Measurements from ENCODE around the gene DAB2IP. TPM values are rescaled to one million over a fixed set of nuclear protein-coding genes. Genes with fewer than 3 reads are reported as not detected.

The DAB2IP gene
- total and polyA plus RNA-seq, 4 donors, result 2.3 to 13.1 (median 5.4) TPM

DNA sequence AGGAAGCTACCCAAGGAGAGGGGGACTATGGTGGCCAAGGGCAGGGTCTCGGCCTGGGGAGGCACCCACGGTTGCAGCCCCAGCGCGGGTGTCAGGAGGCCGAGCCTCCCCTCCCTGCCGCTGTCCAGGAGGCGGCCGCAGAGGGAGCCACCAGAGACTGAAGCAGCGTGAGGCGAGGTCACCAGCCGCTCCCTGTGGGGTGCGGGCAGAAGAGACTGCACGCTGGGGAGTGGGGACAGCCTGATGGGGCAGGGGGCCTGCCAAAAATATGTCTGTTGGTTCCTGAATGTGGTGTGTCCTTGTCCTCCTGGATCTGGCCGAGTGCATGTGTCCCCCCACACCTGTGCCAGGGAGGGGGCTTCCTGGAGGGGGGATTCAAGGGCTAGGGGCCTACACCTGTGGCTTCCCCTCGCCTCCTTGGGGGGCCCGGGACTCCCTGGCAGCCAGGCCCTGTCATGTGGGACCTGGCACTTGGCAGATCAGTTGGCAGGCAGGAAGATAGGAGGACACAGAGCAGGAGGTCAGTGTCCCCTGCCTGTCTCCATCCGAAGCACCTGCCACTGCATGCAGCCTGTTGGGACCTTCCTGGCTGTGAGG is 131.2 kb downstream of the DAB2IP start:
- Histone ChIP-seq H3K36me3 (ENCODE audit: control insufficient read depth in 4 of 4, insufficient read depth in 3 of 4, low read depth in 1 of 4, low read length in 3 of 4) (peaks cover 0 to 13% (median 5%) of the 10 kb centered on the region in 4 donors), H3K4me3 (ENCODE audit: low read depth in 1 of 3, low read length in 3 of 3) (no peak overlapping the region), H3K9ac (ENCODE audit: low read depth in 1 of 2, low read length in 2 of 2) (no peak overlapping the region), H3K27me3 (ENCODE audit: control insufficient read depth in 4 of 4, insufficient read depth in 4 of 4, low read length in 3 of 4) (no peaks in the 10 kb centered on the region), H3K27ac (ENCODE audit: low read depth in 1 of 2, low read length in 2 of 2) (no peak overlapping the region), H3K9me3 (ENCODE audit: control insufficient read depth in 4 of 4, low read length in 3 of 4) (no peaks in the 10 kb centered on the region), H3K4me1 (ENCODE audit: control insufficient read depth in 4 of 4, insufficient read depth in 4 of 4, low read length in 3 of 4) (peaks cover 0 to 8% (median 6%) of the 10 kb centered on the region in 4 donors)
- 84% methylated on average over 17 of the region's 17 CpGs for WGBS
- TF ChIP-seq, protein P1, sequence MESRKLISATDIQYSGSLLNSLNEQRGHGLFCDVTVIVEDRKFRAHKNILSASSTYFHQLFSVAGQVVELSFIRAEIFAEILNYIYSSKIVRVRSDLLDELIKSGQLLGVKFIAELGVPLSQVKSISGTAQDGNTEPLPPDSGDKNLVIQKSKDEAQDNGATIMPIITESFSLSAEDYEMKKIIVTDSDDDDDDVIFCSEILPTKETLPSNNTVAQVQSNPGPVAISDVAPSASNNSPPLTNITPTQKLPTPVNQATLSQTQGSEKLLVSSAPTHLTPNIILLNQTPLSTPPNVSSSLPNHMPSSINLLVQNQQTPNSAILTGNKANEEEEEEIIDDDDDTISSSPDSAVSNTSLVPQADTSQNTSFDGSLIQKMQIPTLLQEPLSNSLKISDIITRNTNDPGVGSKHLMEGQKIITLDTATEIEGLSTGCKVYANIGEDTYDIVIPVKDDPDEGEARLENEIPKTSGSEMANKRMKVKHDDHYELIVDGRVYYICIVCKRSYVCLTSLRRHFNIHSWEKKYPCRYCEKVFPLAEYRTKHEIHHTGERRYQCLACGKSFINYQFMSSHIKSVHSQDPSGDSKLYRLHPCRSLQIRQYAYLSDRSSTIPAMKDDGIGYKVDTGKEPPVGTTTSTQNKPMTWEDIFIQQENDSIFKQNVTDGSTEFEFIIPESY (IDR thresholded peaks at IDR 0.05), result no peak
- DNase-seq (ENCODE audit: low spot score), result no peak

DNA sequence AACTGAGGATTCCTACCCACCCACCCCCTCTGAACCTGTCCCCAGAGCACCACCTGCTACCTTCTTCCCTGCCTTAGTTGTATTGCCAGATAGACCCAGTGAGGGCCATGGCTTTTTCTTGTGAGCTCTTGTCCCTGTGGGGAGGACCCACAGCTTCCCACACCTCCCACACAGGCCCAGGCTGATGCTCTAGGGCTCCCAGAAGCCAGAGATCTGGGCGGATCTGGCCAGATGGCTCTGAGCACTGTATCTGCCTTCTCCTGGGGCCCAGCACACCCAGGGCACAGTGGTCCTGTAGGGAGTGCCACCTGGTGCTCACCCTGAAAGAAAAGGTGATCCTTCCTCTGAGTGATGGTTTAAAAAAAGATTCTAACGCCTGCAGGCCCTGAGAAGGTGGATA is 131.7 kb downstream of the DAB2IP start:
- 96% methylated on average over 2 of the region's 2 CpGs for WGBS
- H3K4me1 ChIP-seq (ENCODE audit: control insufficient read depth in 4 of 4, insufficient read depth in 4 of 4, low read length in 3 of 4), result peaks cover 0 to 8% (median 6%) of the 10 kb centered on the region in 4 donors
- no peak for TF ChIP-seq TAF1 (conservative IDR thresholded peaks at IDR 0.05)
- no peak for TF ChIP-seq HNF4A (conservative IDR thresholded peaks at IDR 0.05)
- no peak for TF ChIP-seq EGR1 (IDR thresholded peaks at IDR 0.05; ENCODE audit: low read depth in 2 of 2)
- TF ChIP-seq YY1 (IDR thresholded peaks at IDR 0.05), result no peak
- TF ChIP-seq, protein P2, sequence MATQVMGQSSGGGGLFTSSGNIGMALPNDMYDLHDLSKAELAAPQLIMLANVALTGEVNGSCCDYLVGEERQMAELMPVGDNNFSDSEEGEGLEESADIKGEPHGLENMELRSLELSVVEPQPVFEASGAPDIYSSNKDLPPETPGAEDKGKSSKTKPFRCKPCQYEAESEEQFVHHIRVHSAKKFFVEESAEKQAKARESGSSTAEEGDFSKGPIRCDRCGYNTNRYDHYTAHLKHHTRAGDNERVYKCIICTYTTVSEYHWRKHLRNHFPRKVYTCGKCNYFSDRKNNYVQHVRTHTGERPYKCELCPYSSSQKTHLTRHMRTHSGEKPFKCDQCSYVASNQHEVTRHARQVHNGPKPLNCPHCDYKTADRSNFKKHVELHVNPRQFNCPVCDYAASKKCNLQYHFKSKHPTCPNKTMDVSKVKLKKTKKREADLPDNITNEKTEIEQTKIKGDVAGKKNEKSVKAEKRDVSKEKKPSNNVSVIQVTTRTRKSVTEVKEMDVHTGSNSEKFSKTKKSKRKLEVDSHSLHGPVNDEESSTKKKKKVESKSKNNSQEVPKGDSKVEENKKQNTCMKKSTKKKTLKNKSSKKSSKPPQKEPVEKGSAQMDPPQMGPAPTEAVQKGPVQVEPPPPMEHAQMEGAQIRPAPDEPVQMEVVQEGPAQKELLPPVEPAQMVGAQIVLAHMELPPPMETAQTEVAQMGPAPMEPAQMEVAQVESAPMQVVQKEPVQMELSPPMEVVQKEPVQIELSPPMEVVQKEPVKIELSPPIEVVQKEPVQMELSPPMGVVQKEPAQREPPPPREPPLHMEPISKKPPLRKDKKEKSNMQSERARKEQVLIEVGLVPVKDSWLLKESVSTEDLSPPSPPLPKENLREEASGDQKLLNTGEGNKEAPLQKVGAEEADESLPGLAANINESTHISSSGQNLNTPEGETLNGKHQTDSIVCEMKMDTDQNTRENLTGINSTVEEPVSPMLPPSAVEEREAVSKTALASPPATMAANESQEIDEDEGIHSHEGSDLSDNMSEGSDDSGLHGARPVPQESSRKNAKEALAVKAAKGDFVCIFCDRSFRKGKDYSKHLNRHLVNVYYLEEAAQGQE (IDR thresholded peaks at IDR 0.05), result no peak
- TF ChIP-seq, protein P3, sequence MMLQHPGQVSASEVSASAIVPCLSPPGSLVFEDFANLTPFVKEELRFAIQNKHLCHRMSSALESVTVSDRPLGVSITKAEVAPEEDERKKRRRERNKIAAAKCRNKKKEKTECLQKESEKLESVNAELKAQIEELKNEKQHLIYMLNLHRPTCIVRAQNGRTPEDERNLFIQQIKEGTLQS (IDR thresholded peaks at IDR 0.05), result no peak
- TF ChIP-seq, protein P4, sequence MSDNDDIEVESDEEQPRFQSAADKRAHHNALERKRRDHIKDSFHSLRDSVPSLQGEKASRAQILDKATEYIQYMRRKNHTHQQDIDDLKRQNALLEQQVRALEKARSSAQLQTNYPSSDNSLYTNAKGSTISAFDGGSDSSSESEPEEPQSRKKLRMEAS (IDR thresholded peaks at IDR 0.05), result no peak
- TF ChIP-seq FOXA2 (IDR thresholded peaks at IDR 0.05), result no peak
- TF ChIP-seq, protein P5, sequence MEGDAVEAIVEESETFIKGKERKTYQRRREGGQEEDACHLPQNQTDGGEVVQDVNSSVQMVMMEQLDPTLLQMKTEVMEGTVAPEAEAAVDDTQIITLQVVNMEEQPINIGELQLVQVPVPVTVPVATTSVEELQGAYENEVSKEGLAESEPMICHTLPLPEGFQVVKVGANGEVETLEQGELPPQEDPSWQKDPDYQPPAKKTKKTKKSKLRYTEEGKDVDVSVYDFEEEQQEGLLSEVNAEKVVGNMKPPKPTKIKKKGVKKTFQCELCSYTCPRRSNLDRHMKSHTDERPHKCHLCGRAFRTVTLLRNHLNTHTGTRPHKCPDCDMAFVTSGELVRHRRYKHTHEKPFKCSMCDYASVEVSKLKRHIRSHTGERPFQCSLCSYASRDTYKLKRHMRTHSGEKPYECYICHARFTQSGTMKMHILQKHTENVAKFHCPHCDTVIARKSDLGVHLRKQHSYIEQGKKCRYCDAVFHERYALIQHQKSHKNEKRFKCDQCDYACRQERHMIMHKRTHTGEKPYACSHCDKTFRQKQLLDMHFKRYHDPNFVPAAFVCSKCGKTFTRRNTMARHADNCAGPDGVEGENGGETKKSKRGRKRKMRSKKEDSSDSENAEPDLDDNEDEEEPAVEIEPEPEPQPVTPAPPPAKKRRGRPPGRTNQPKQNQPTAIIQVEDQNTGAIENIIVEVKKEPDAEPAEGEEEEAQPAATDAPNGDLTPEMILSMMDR (IDR thresholded peaks at IDR 0.05; ENCODE audit: low read depth, low read length, missing input control), result no peak
- H3K9ac ChIP-seq (ENCODE audit: low read depth in 1 of 2, low read length in 2 of 2), result no peak overlapping the region
- peaks cover 0 to 10% (median 5%) of the 10 kb centered on the region in 4 donors for H3K36me3 ChIP-seq (ENCODE audit: control insufficient read depth in 4 of 4, insufficient read depth in 3 of 4, low read depth in 1 of 4, low read length in 3 of 4)
- no peak for DNase-seq (ENCODE audit: low spot score)
- H3K27ac ChIP-seq (ENCODE audit: low read depth in 1 of 2, low read length in 2 of 2), result no peak overlapping the region
- H3K9me3 ChIP-seq (ENCODE audit: control insufficient read depth in 4 of 4, low read length in 3 of 4), result no peaks in the 10 kb centered on the region
- no peaks in the 10 kb centered on the region for H3K27me3 ChIP-seq (ENCODE audit: control insufficient read depth in 4 of 4, insufficient read depth in 4 of 4, low read length in 3 of 4)
- H3K4me3 ChIP-seq (ENCODE audit: low read depth in 1 of 3, low read length in 3 of 3), result no peak overlapping the region

All from liver (tissue), 9 donors.